K562 (cell line): ENCODE results near the gene IKZF4. TPM values are rescaled to one million over a fixed set of nuclear protein-coding genes. Genes with fewer than 3 reads are reported as not detected.

Experiments
- BRD9 ChIP-seq: fragments of 450-650 bp; IDR thresholded peaks from 2 replicates; pipeline ENCODE4 v1.6.1; 2018; ENCODE audit warnings: low read depth; ENCODE audit not compliant: partially characterized antibody
- CEBPG ChIP-seq, 3 experiments: fragments of 200-800 bp in 1 of 3; sonication (Bioruptor generic) in 1 of 3; sonication (generic) in 1 of 3; formaldehyde crosslinking in 1 of 3; IDR thresholded peaks in 2 of 3; conservative IDR thresholded peaks in 1 of 3; 2 replicates each; pipeline versions ENCODE4 v1.6.1 to v1.8.0; 2016 to 2022; ENCODE audit warnings: missing compliant biosample characterization in 2 of 3, missing genetic modification characterization in 2 of 3, mild to moderate bottlenecking in 1 of 3, missing genetic modification reagents in 1 of 3
- ID3 ChIP-seq, 2 experiments: fragments of 250-450 bp in 1 of 2; fragments of 450-650 bp in 1 of 2; sonication (Bioruptor Pico) in 1 of 2; IDR thresholded peaks; 2 replicates each; pipeline versions ENCODE4 v1.6.1 to v1.8.0; 2016 to 2021; ENCODE audit warnings: mild to moderate bottlenecking in 2 of 2, moderate library complexity in 2 of 2, missing compliant biosample characterization in 1 of 2, missing genetic modification characterization in 1 of 2
- LCOR ChIP-seq: sonication (generic); formaldehyde crosslinking; IDR thresholded peaks from 2 replicates; pipeline ENCODE4 v1.8.0; 2022; ENCODE audit warnings: mild to moderate bottlenecking, missing genetic modification reagents
- MAFG ChIP-seq: fragments of 450-650 bp; conservative IDR thresholded peaks from 2 replicates; pipeline ENCODE4 v1.6.1; 2016; ENCODE audit warnings: missing genetic modification characterization, missing compliant biosample characterization
- NBN ChIP-seq: fragments of 450-650 bp; IDR thresholded peaks from 2 replicates; pipeline ENCODE4 v1.6.1; 2016; ENCODE audit warnings: low read depth, mild to moderate bottlenecking
- PTBP1 ChIP-seq: fragments of 200-400 bp; formaldehyde crosslinking; IDR thresholded peaks from 2 replicates; pipeline ENCODE4 v1.6.1; 2017; ENCODE audit warnings: low read depth, low read length
- SPI1 ChIP-seq: IDR thresholded peaks from 2 replicates; pipeline ENCODE4 v1.6.1; 2011; ENCODE audit warnings: low read depth, low read length, control low read depth, borderline replicate concordance
- TRIM24 ChIP-seq, 2 experiments: fragments of 450-650 bp; IDR thresholded peaks; 2 replicates each; pipeline ENCODE4 v1.6.1; 2016
- polyA plus RNA-seq, 8 experiments: library from polyadenylated mRNA; depleted of rRNA in 4 of 8; stranded (reverse) in 5 of 8; unstranded in 3 of 8; fragments of >200 nt; fragmentation: Nextera tagmentation in 2 of 8; fragmentation: Illumina TruSeq in 1 of 8; extraction: Ambion mirVana in 2 of 8; extraction: Trizol in 1 of 8; gene quantifications; 2 replicates each; pipeline versions ENCODE4 v1.2.1 to v1.2.3, GENCODE V29; 2011 to 2014; ENCODE audit warnings: inconsistent platforms in 1 of 8, missing spikeins in 1 of 8
- total RNA-seq, 7 experiments: library from RNA; depleted of rRNA in 6 of 7; stranded (reverse); fragments of >200 nt in 6 of 7; fragmentation: Illumina TruSeq in 2 of 7; extraction: Trizol in 2 of 7; gene quantifications; 2 replicates each; pipeline versions ENCODE4 v1.2.1 to v1.2.3, GENCODE V29; 2011 to 2021; ENCODE audit warnings: low replicate concordance in 1 of 7
- TF ChIP-seq, protein P1 (sequence below): fragments of 250-450 bp; sonication (Bioruptor Pico); IDR thresholded peaks from 2 replicates; pipeline ENCODE4 v1.8.0; 2021; ENCODE audit warnings: moderate library complexity, mild to moderate bottlenecking, inconsistent platforms
- TF ChIP-seq, protein P2 (sequence below): fragments of 450-650 bp; IDR thresholded peaks from 2 replicates; pipeline ENCODE4 v1.6.1; 2017; ENCODE audit warnings: antibody characterized with exemption
- TF ChIP-seq, protein P3 (sequence below): fragments of 200-600 bp; sonication (generic); IDR thresholded peaks from one replicate; pipeline ENCODE4 v1.6.1; 2012; ENCODE audit warnings: mild to moderate bottlenecking, low read depth, low read length, inconsistent platforms

The IKZF4 gene
- total and polyA plus RNA-seq, 9 of the 15 experiments (the other 6 are each of a cell fraction or from before 2014, with no cell fraction given) = 1.9 to 16.3 (median 3.6) TPM

DNA sequence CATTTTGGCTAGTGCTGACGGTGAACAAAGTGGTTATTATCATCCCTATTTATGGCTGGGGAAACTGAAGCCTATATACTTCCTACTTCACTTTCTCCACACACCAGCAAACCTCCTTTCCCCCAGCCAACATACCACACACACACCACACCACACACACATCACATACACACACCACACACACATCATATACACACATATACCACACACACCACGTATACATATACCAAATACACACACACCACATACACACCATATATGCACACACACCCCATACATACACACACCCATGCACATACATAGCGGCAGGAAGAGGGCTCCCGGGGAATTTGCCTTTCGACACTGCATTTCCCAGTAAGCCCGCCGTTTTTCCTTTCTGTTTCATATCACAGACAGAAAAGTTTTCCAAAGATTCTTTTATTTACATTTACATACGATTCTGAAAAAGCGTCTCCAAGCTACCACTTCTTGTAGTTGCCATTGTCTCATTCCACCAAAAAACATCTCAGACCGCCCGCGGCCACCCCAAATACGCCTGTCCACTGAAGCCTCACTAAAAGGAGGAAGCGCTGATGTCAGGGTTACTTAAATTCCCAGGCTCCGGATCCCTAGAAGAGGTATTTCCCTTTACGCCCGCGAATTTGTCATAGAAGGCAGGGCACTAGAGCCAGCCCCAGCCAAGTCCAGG, 47.8 kb upstream of the IKZF4 start (continued):
- no peak for TF ChIP-seq ID3 (CRISPR knock-in tag; IDR thresholded peaks at IDR 0.05)
- TF ChIP-seq ID3 (tag; IDR thresholded peaks at IDR 0.05) = 0 out of 2 replicates have a peak, but pooled peaks have one; percentile 42
- no peak for TF ChIP-seq PTBP1
- TF ChIP-seq CEBPG (CRISPR knock-in tag; IDR thresholded peaks at IDR 0.05) = no peak
- no peak for TF ChIP-seq CEBPG (tag; conservative IDR thresholded peaks at IDR 0.05 in 1 of 2, IDR thresholded peaks at IDR 0.05 in 1 of 2)
- TF ChIP-seq MAFG (tag) = no peak
- peak; percentile 94 for TF ChIP-seq SPI1
- peak; percentile 94 for TF ChIP-seq NBN
- peak; percentile 94 for TF ChIP-seq BRD9
- TF ChIP-seq, protein P1, sequence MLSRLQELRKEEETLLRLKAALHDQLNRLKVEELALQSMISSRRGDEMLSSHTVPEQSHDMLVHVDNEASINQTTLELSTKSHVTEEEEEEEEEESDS (CRISPR knock-in tag) = no peak
- TF ChIP-seq, protein P2, sequence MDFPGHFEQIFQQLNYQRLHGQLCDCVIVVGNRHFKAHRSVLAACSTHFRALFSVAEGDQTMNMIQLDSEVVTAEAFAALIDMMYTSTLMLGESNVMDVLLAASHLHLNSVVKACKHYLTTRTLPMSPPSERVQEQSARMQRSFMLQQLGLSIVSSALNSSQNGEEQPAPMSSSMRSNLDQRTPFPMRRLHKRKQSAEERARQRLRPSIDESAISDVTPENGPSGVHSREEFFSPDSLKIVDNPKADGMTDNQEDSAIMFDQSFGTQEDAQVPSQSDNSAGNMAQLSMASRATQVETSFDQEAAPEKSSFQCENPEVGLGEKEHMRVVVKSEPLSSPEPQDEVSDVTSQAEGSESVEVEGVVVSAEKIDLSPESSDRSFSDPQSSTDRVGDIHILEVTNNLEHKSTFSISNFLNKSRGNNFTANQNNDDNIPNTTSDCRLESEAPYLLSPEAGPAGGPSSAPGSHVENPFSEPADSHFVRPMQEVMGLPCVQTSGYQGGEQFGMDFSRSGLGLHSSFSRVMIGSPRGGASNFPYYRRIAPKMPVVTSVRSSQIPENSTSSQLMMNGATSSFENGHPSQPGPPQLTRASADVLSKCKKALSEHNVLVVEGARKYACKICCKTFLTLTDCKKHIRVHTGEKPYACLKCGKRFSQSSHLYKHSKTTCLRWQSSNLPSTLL = no peak
- 0 out of 4 replicates have a peak, but pooled peaks of 1 of the 2 experiments have one; percentile 13 for TF ChIP-seq TRIM24 (IDR thresholded peaks at IDR 0.05)
- TF ChIP-seq LCOR (CRISPR knock-in tag) = no peak
- TF ChIP-seq, protein P3, sequence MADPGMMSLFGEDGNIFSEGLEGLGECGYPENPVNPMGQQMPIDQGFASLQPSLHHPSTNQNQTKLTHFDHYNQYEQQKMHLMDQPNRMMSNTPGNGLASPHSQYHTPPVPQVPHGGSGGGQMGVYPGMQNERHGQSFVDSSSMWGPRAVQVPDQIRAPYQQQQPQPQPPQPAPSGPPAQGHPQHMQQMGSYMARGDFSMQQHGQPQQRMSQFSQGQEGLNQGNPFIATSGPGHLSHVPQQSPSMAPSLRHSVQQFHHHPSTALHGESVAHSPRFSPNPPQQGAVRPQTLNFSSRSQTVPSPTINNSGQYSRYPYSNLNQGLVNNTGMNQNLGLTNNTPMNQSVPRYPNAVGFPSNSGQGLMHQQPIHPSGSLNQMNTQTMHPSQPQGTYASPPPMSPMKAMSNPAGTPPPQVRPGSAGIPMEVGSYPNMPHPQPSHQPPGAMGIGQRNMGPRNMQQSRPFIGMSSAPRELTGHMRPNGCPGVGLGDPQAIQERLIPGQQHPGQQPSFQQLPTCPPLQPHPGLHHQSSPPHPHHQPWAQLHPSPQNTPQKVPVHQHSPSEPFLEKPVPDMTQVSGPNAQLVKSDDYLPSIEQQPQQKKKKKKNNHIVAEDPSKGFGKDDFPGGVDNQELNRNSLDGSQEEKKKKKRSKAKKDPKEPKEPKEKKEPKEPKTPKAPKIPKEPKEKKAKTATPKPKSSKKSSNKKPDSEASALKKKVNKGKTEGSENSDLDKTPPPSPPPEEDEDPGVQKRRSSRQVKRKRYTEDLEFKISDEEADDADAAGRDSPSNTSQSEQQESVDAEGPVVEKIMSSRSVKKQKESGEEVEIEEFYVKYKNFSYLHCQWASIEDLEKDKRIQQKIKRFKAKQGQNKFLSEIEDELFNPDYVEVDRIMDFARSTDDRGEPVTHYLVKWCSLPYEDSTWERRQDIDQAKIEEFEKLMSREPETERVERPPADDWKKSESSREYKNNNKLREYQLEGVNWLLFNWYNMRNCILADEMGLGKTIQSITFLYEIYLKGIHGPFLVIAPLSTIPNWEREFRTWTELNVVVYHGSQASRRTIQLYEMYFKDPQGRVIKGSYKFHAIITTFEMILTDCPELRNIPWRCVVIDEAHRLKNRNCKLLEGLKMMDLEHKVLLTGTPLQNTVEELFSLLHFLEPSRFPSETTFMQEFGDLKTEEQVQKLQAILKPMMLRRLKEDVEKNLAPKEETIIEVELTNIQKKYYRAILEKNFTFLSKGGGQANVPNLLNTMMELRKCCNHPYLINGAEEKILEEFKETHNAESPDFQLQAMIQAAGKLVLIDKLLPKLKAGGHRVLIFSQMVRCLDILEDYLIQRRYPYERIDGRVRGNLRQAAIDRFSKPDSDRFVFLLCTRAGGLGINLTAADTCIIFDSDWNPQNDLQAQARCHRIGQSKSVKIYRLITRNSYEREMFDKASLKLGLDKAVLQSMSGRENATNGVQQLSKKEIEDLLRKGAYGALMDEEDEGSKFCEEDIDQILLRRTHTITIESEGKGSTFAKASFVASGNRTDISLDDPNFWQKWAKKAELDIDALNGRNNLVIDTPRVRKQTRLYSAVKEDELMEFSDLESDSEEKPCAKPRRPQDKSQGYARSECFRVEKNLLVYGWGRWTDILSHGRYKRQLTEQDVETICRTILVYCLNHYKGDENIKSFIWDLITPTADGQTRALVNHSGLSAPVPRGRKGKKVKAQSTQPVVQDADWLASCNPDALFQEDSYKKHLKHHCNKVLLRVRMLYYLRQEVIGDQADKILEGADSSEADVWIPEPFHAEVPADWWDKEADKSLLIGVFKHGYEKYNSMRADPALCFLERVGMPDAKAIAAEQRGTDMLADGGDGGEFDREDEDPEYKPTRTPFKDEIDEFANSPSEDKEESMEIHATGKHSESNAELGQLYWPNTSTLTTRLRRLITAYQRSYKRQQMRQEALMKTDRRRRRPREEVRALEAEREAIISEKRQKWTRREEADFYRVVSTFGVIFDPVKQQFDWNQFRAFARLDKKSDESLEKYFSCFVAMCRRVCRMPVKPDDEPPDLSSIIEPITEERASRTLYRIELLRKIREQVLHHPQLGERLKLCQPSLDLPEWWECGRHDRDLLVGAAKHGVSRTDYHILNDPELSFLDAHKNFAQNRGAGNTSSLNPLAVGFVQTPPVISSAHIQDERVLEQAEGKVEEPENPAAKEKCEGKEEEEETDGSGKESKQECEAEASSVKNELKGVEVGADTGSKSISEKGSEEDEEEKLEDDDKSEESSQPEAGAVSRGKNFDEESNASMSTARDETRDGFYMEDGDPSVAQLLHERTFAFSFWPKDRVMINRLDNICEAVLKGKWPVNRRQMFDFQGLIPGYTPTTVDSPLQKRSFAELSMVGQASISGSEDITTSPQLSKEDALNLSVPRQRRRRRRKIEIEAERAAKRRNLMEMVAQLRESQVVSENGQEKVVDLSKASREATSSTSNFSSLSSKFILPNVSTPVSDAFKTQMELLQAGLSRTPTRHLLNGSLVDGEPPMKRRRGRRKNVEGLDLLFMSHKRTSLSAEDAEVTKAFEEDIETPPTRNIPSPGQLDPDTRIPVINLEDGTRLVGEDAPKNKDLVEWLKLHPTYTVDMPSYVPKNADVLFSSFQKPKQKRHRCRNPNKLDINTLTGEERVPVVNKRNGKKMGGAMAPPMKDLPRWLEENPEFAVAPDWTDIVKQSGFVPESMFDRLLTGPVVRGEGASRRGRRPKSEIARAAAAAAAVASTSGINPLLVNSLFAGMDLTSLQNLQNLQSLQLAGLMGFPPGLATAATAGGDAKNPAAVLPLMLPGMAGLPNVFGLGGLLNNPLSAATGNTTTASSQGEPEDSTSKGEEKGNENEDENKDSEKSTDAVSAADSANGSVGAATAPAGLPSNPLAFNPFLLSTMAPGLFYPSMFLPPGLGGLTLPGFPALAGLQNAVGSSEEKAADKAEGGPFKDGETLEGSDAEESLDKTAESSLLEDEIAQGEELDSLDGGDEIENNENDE = no peak
